ENCODE data around the gene CCL28. TPM values are rescaled to one million over a fixed set of nuclear protein-coding genes. Genes with fewer than 3 reads are reported as not detected.

The CCL28 gene
- total RNA-seq, 1 experiment from 2014 or later, result not detected

- no peak overlapping the region for H3K27ac ChIP-seq
- H3K4me1 ChIP-seq, result no peaks in the 10 kb centered on the region
- no peaks in the 10 kb centered on the region for H3K36me3 ChIP-seq
- no peak for DNase-seq
- no peaks in the 10 kb centered on the region for H3K27me3 ChIP-seq
- no peak overlapping the region for H3K4me3 ChIP-seq
- 0 out of 2 replicates have a peak, but pooled peaks cover 5% of the 10 kb centered on the region for H3K9me3 ChIP-seq (replicated peaks)
Measured at GRCh38 chr5:43357878-43358281, 54.3 kb downstream of the CCL28 start.

GRCh38 chr5:43357067-43357466, 55.1 kb downstream of the CCL28 start:
- H3K27me3 ChIP-seq, result no peaks in the 10 kb centered on the region
- H3K4me3 ChIP-seq, result no peak overlapping the region
- H3K27ac ChIP-seq, result no peak overlapping the region
- H3K36me3 ChIP-seq, result no peaks in the 10 kb centered on the region
- 0 out of 2 replicates have a peak, but pooled peaks cover 5% of the 10 kb centered on the region for H3K9me3 ChIP-seq (replicated peaks)
- DNase-seq, result no peak
- H3K4me1 ChIP-seq, result no peaks in the 10 kb centered on the region

- Histone ChIP-seq H3K9me3 (replicated peaks) (0 out of 2 replicates have a peak, but pooled peaks cover under 1% of the 10 kb centered on the region), H3K4me1 (no peaks in the 10 kb centered on the region), H3K4me3 (no peak overlapping the region), H3K27me3 (no peaks in the 10 kb centered on the region), H3K36me3 (no peaks in the 10 kb centered on the region), H3K27ac (no peak overlapping the region)
- DNase-seq, result no peak
Measured at GRCh38 chr5:43354774-43355173, 57.4 kb downstream of the CCL28 start.

GRCh38 chr5:43353668-43354067, 58.5 kb downstream of the CCL28 start:
- Histone ChIP-seq H3K27ac (no peak overlapping the region), H3K4me1 (no peaks in the 10 kb centered on the region), H3K4me3 (no peak overlapping the region), H3K27me3 (no peaks in the 10 kb centered on the region), H3K36me3 (no peaks in the 10 kb centered on the region), H3K9me3 (replicated peaks) (no peaks in the 10 kb centered on the region)
- no peak for DNase-seq

- no peaks in the 10 kb centered on the region for H3K9me3 ChIP-seq (replicated peaks)
- H3K27me3 ChIP-seq, result no peaks in the 10 kb centered on the region
- no peaks in the 10 kb centered on the region for H3K36me3 ChIP-seq
- H3K4me1 ChIP-seq, result no peaks in the 10 kb centered on the region
- DNase-seq, result no peak
- no peak overlapping the region for H3K27ac ChIP-seq
- no peak overlapping the region for H3K4me3 ChIP-seq
Measured at GRCh38 chr5:43352915-43353314, 59.3 kb downstream of the CCL28 start.

- Histone ChIP-seq H3K27me3 (no peaks in the 10 kb centered on the region), H3K4me3 (no peak overlapping the region), H3K4me1 (no peaks in the 10 kb centered on the region), H3K27ac (no peak overlapping the region), H3K36me3 (no peaks in the 10 kb centered on the region), H3K9me3 (replicated peaks) (no peaks in the 10 kb centered on the region)
- DNase-seq, result no peak
Measured at GRCh38 chr5:43352131-43352530, 60.1 kb downstream of the CCL28 start.

- Histone ChIP-seq H3K27me3 (no peaks in the 10 kb centered on the region), H3K36me3 (no peaks in the 10 kb centered on the region), H3K4me1 (no peaks in the 10 kb centered on the region), H3K27ac (no peak overlapping the region), H3K4me3 (no peak overlapping the region), H3K9me3 (replicated peaks) (peaks cover 4% of the 10 kb centered on the region; the same call in 1 of the 2 replicates)
- no peak for DNase-seq
Measured at GRCh38 chr5:43348861-43349363, 63.3 kb downstream of the CCL28 start.

- no peak for DNase-seq
- Histone ChIP-seq H3K9me3 (replicated peaks) (peaks cover 4% of the 10 kb centered on the region; the same call in 1 of the 2 replicates), H3K36me3 (no peaks in the 10 kb centered on the region), H3K4me3 (no peak overlapping the region), H3K27me3 (no peaks in the 10 kb centered on the region), H3K4me1 (no peaks in the 10 kb centered on the region), H3K27ac (no peak overlapping the region)
Measured at GRCh38 chr5:43348207-43348606, 64.0 kb downstream of the CCL28 start.

- Histone ChIP-seq H3K4me1 (no peaks in the 10 kb centered on the region), H3K27me3 (no peaks in the 10 kb centered on the region), H3K9me3 (replicated peaks) (peaks cover 9% of the 10 kb centered on the region), H3K4me3 (no peak overlapping the region), H3K36me3 (no peaks in the 10 kb centered on the region), H3K27ac (no peak overlapping the region)
- DNase-seq, result no peak
Measured at GRCh38 chr5:43338862-43339261, 73.3 kb downstream of the CCL28 start.

GRCh38 chr5:43336159-43336558, 76.0 kb downstream of the CCL28 start:
- Histone ChIP-seq H3K4me1 (no peaks in the 10 kb centered on the region), H3K4me3 (no peak overlapping the region), H3K36me3 (no peaks in the 10 kb centered on the region), H3K9me3 (replicated peaks) (peaks cover 9% of the 10 kb centered on the region), H3K27ac (no peak overlapping the region), H3K27me3 (peaks cover 5% of the 10 kb centered on the region; the same call in 1 of the 2 replicates)
- no peak for DNase-seq

GRCh38 chr5:43335681-43336080, 76.5 kb downstream of the CCL28 start:
- no peak for DNase-seq
- no peaks in the 10 kb centered on the region for H3K4me1 ChIP-seq
- peaks cover 5% of the 10 kb centered on the region; the same call in 1 of the 2 replicates for H3K27me3 ChIP-seq
- peaks cover 9% of the 10 kb centered on the region for H3K9me3 ChIP-seq (replicated peaks)
- H3K27ac ChIP-seq, result no peak overlapping the region
- no peak overlapping the region for H3K4me3 ChIP-seq
- H3K36me3 ChIP-seq, result no peaks in the 10 kb centered on the region

- Histone ChIP-seq H3K4me3 (no peak overlapping the region), H3K27me3 (peaks cover 5% of the 10 kb centered on the region; the same call in 1 of the 2 replicates), H3K9me3 (replicated peaks) (peaks cover 9% of the 10 kb centered on the region), H3K27ac (no peak overlapping the region), H3K36me3 (no peaks in the 10 kb centered on the region), H3K4me1 (no peaks in the 10 kb centered on the region)
- no peak for DNase-seq
Measured at GRCh38 chr5:43332401-43332800, 79.8 kb downstream of the CCL28 start.

Other genes starting within 250 kb of the CCL28 start
- 0.04 TPM in 1 of 2 replicates, not detected in the other for gene NIM1K, start 220.2 kb downstream of the CCL28 start, total RNA-seq (2014; rRNA removed; shearing (Covaris generic))
- gene HMGCS1, start 99.0 kb downstream of the CCL28 start, total RNA-seq (2014; rRNA removed; shearing (Covaris generic)), result 70.6 and 75.2 TPM in 2 replicates
- gene TMEM267, start 71.5 kb upstream of the CCL28 start, total RNA-seq (2014; rRNA removed; shearing (Covaris generic)), result 16.2 and 17.3 TPM in 2 replicates
- gene C5orf34, start 102.8 kb upstream of the CCL28 start, total RNA-seq (2014; rRNA removed; shearing (Covaris generic)), result 23.5 and 28.9 TPM in 2 replicates
- 160 and 162 TPM in 2 replicates for gene PAIP1, start 144.7 kb upstream of the CCL28 start, total RNA-seq (2014; rRNA removed; shearing (Covaris generic))
- 122 and 130 TPM in 2 replicates for gene NNT, start 190.8 kb upstream of the CCL28 start, total RNA-seq (2014; rRNA removed; shearing (Covaris generic))